H1 (cell line): ENCODE data around the gene DENND10. TPM values are rescaled to one million over a fixed set of nuclear protein-coding genes. Genes with fewer than 3 reads are reported as not detected.
"Not testable (repeated sequence)": the region's sequence is repeated elsewhere in the genome, so short reads cannot be mapped to it uniquely, and the experiment has no call there.

Experiments
- CTCF ChIA-PET: fragments of 300-600 bp; sonication (Branson Sonifier 250); formaldehyde crosslinking; loops from one replicate; lab custom pipeline; 2021; ENCODE audit not compliant: partially characterized antibody; lab: Charles Lee
- POLR2A ChIA-PET: fragments of 300-600 bp; sonication (Branson Sonifier 250); formaldehyde crosslinking; loops from one replicate; lab custom pipeline; 2021; ENCODE audit warnings: inconsistent platforms; ENCODE audit not compliant: partially characterized antibody; lab: Charles Lee
- DNase-seq, 2 experiments: peaks; one replicate each; pipeline versions ENCODE4 v3.0.0 to v3.0.0-alpha.2; 2010 to 2022; ENCODE audit warnings: low spot score in 2 of 2, low read depth in 1 of 2, mixed read lengths in 1 of 2
- FAIRE-seq: peaks from 2 replicates; lab custom pipeline; 2011; peaks lifted over from hg19 to GRCh38; lab: Jason Lieb, UNC
- H2AFZ ChIP-seq: 2 replicates; pipeline ENCODE4 v1.8.1; 2012; ENCODE audit warnings: low read length, inconsistent platforms
- H2AK5ac ChIP-seq: 2 replicates; pipeline ENCODE4 v1.6.1; 2013; ENCODE audit warnings: low read depth, low read length
- H2BK120ac ChIP-seq: replicated peaks from 2 replicates; pipeline ENCODE3; 2013; ENCODE audit warnings: low read depth, low read length, inconsistent platforms
- H2BK12ac ChIP-seq: 2 replicates; pipeline ENCODE4 v1.6.1; 2013; ENCODE audit warnings: low read depth, low read length
- H2BK15ac ChIP-seq: 2 replicates; pipeline ENCODE4 v1.6.1; 2013; ENCODE audit warnings: low read length
- H2BK20ac ChIP-seq: 2 replicates; pipeline ENCODE4 v1.6.1; 2013; ENCODE audit warnings: low read length
- H2BK5ac ChIP-seq: 2 replicates; pipeline ENCODE4 v1.6.1; 2013; ENCODE audit warnings: low read depth, low read length
- H3K14ac ChIP-seq: 2 replicates; pipeline ENCODE4 v1.6.1; 2013; ENCODE audit warnings: inconsistent platforms; ENCODE audit not compliant: insufficient read length
- H3K18ac ChIP-seq: 2 replicates; pipeline ENCODE4 v1.6.1; 2013; ENCODE audit warnings: low read length; ENCODE audit errors: extremely low read depth
- H3K23ac ChIP-seq: 2 replicates; pipeline ENCODE4 v1.6.1; 2013; ENCODE audit warnings: inconsistent platforms; ENCODE audit not compliant: insufficient read length
- H3K23me2 ChIP-seq: 2 replicates; pipeline ENCODE4 v1.6.1; 2013; ENCODE audit warnings: low read depth, low read length
- H3K27ac ChIP-seq: 2 replicates; pipeline ENCODE4 v1.6.1; 2011; ENCODE audit warnings: low read depth, low read length, inconsistent platforms
- H3K27me3 ChIP-seq, 4 experiments: replicated peaks in 1 of 4; 1 replicate in 1 of 4; 2 replicates in 3 of 4; pipeline versions ENCODE4 v1.6.1 to v1.8.1; 2011 to 2013; ENCODE audit warnings: low read length in 3 of 4, mild to moderate bottlenecking in 3 of 4, inconsistent platforms in 2 of 4, mixed read lengths in 2 of 4, moderate library complexity in 1 of 4; ENCODE audit not compliant: control insufficient read depth in 3 of 4, insufficient read depth in 3 of 4; ENCODE audit errors: extremely low read depth in 1 of 4
- H3K36me3 ChIP-seq, 4 experiments: 2 replicates each; pipeline versions ENCODE4 v1.6.1 to v1.8.1; 2011 to 2013; ENCODE audit warnings: mild to moderate bottlenecking in 4 of 4, low read length in 3 of 4, moderate library complexity in 2 of 4, control low read depth in 1 of 4, inconsistent platforms in 1 of 4; ENCODE audit not compliant: insufficient read depth in 4 of 4, control insufficient read depth in 2 of 4
- H3K4ac ChIP-seq: replicated peaks from 2 replicates; pipeline ENCODE3; 2013; ENCODE audit warnings: low read length, low read depth, mixed read lengths, inconsistent platforms; ENCODE audit not compliant: insufficient read length
- H3K4me1 ChIP-seq, 4 experiments: replicated peaks in 1 of 4; 1 replicate in 1 of 4; 2 replicates in 3 of 4; pipeline versions ENCODE4 v1.6.1 to v1.8.1; 2011 to 2013; ENCODE audit warnings: low read length in 3 of 4, inconsistent platforms in 2 of 4, mixed read lengths in 1 of 4; ENCODE audit not compliant: insufficient read depth in 4 of 4, control insufficient read depth in 3 of 4
- H3K4me2 ChIP-seq, 2 experiments: 2 replicates each; pipeline versions ENCODE4 v1.6.1 to v1.8.1; 2011 to 2013; ENCODE audit warnings: low read depth in 2 of 2, low read length in 2 of 2, control low read depth in 1 of 2, inconsistent platforms in 1 of 2, mild to moderate bottlenecking in 1 of 2; ENCODE audit not compliant: insufficient read depth in 1 of 2
- H3K4me3 ChIP-seq, 4 experiments: fragments of 200-600, 300-600 bp in 1 of 4; sonication (generic), shearing (Covaris generic), sonication (Bioruptor Twin) in 1 of 4; 2 replicates each; pipeline versions ENCODE4 v1.5.1 to v1.8.1; 2011 to 2016; ENCODE audit warnings: low read length in 4 of 4, low read depth in 3 of 4, control low read depth in 2 of 4, inconsistent platforms in 2 of 4, mild to moderate bottlenecking in 2 of 4, mixed read lengths in 1 of 4, moderate library complexity in 1 of 4; ENCODE audit not compliant: insufficient read depth in 2 of 4; ENCODE audit errors: extremely low read depth in 1 of 4
- H3K56ac ChIP-seq: replicated peaks from 2 replicates; pipeline ENCODE3; 2013; ENCODE audit warnings: low read depth, mild to moderate bottlenecking, mixed read lengths, low read length, inconsistent platforms; ENCODE audit not compliant: insufficient read length
- H3K79me1 ChIP-seq: 2 replicates; pipeline ENCODE4 v1.6.1; 2013; ENCODE audit warnings: low read depth, low read length, control low read depth
- H3K79me2 ChIP-seq, 2 experiments: 2 replicates each; pipeline versions ENCODE4 v1.6.1 to v1.8.1; 2012 to 2013; ENCODE audit warnings: low read length in 2 of 2, mild to moderate bottlenecking in 2 of 2, inconsistent platforms in 1 of 2; ENCODE audit not compliant: insufficient read depth in 2 of 2, control insufficient read depth in 1 of 2
- H3K9ac ChIP-seq, 4 experiments: replicated peaks in 1 of 4; 1 replicate in 1 of 4; 2 replicates in 3 of 4; pipeline versions ENCODE4 v1.6.1 to v1.8.1; 2011 to 2013; ENCODE audit warnings: low read depth in 3 of 4, low read length in 3 of 4, control low read depth in 2 of 4, mild to moderate bottlenecking in 2 of 4, moderate library complexity in 2 of 4, inconsistent platforms in 1 of 4; ENCODE audit errors: extremely low read depth in 1 of 4
- H3K9me3 ChIP-seq, 2 experiments: 2 replicates each; pipeline versions ENCODE4 v1.6.1 to v1.8.1; 2012 to 2013; ENCODE audit warnings: mild to moderate bottlenecking in 2 of 2, moderate library complexity in 2 of 2, control low read depth in 1 of 2, inconsistent platforms in 1 of 2, low read depth in 1 of 2, low read length in 1 of 2, mixed read lengths in 1 of 2; ENCODE audit not compliant: insufficient read depth in 2 of 2
- H4K20me1 ChIP-seq, 2 experiments: replicated peaks in 1 of 2; 2 replicates each; pipeline versions ENCODE3 to v1.8.1; 2011 to 2013; ENCODE audit warnings: inconsistent platforms in 2 of 2, low read length in 2 of 2, mild to moderate bottlenecking in 1 of 2; ENCODE audit not compliant: insufficient read depth in 2 of 2, control insufficient read depth in 1 of 2
- H4K5ac ChIP-seq: 2 replicates; pipeline ENCODE4 v1.6.1; 2013; ENCODE audit warnings: low read length, low read depth, mixed read lengths, inconsistent platforms; ENCODE audit not compliant: insufficient read length
- H4K8ac ChIP-seq: 2 replicates; pipeline ENCODE4 v1.8.0; 2013; ENCODE audit warnings: mild to moderate bottlenecking, moderate library complexity, low read length, inconsistent platforms; ENCODE audit not compliant: insufficient read depth; ENCODE audit errors: extremely low read depth
- H4K91ac ChIP-seq: replicated peaks from 2 replicates; pipeline ENCODE3; 2013; ENCODE audit warnings: low read length, mixed read lengths, inconsistent platforms; ENCODE audit not compliant: insufficient read length
- CHD2 ChIP-seq: IDR thresholded peaks from 2 replicates; pipeline ENCODE4 v1.6.1; 2012; ENCODE audit warnings: low read length, improper control_type of control experiment
- EP300 ChIP-seq, 2 experiments: IDR thresholded peaks; 1 replicate in 1 of 2; 2 replicates in 1 of 2; pipeline ENCODE4 v1.6.1; 2011 to 2012; ENCODE audit warnings: low read depth in 2 of 2, low read length in 2 of 2, mild to moderate bottlenecking in 2 of 2, borderline replicate concordance in 1 of 2, inconsistent platforms in 1 of 2, moderate library complexity in 1 of 2
- RFX5 ChIP-seq: IDR thresholded peaks from 2 replicates; pipeline ENCODE4 v1.6.1; 2011; ENCODE audit warnings: low read depth, low read length, improper control_type of control experiment, borderline replicate concordance
- RNF2 ChIP-seq: fragments of 200-900, 300-1000 bp; sonication (generic); IDR thresholded peaks from 2 replicates; pipeline ENCODE4 v1.7.1; 2016; ENCODE audit warnings: borderline replicate concordance, low read depth, mild to moderate bottlenecking, antibody characterized with exemption, low read length; ENCODE audit not compliant: poor library complexity, severe bottlenecking; ENCODE audit errors: missing control alignments
- SIX5 ChIP-seq: IDR thresholded peaks from 2 replicates; pipeline ENCODE4 v1.6.1; 2011; ENCODE audit warnings: mild to moderate bottlenecking, low read depth, low read length
- WGBS, 2 experiments: shearing (Covaris generic) in 1 of 2; methylation state at CpG; one replicate each; pipeline versions ENCODE4 v1.1.6 to v1.1.7; 2013 to 2015; ENCODE audit warnings: low lambda C conversion rate in 2 of 2, mixed read lengths in 2 of 2, inconsistent platforms in 1 of 2, low coverage in 1 of 2, missing lambda C conversion rate in 1 of 2; ENCODE audit not compliant: insufficient replicate concordance in 2 of 2, insufficient coverage in 1 of 2, insufficient read length in 1 of 2; ENCODE audit errors: extremely low coverage in 1 of 2, missing lambda C conversion rate in 1 of 2; 5-methylcytosine and 5-hydroxymethylcytosine counted together
- polyA plus RNA-seq, 7 experiments: library from polyadenylated mRNA; depleted of rRNA in 3 of 7; stranded (reverse) in 5 of 7; unstranded in 2 of 7; fragments of >200 nt in 5 of 7; fragments of 200-250 nt in 2 of 7; gene quantifications; 1 replicate in 5 of 7; 2 replicates in 1 of 7; 4 replicates in 1 of 7; pipeline versions ENCODE4 v1.2.1 to v1.2.3, GENCODE V29; 2011 to 2013; ENCODE audit warnings: missing spikeins in 2 of 7, mixed read lengths in 2 of 7
- total RNA-seq: library from RNA; stranded (reverse); fragmentation: NEBNext Ultra II Directional; extraction: Animal tissue kit (Norgen Biotek cat#: 25700); gene quantifications from 2 replicates; pipeline ENCODE4 v1.2.1, GENCODE V29; 2021

Gene DENND10
- total and polyA plus RNA-seq, 2 of the 8 experiments (the other 6 are each of a cell fraction or from before 2014, with no cell fraction given) = 49.3 to 64.4 TPM

- no peak for TF ChIP-seq RNF2
- no peak for TF ChIP-seq CHD2
- no peak for TF ChIP-seq EP300 (IDR thresholded peaks at IDR 0.05; ENCODE audit: borderline replicate concordance in 1 of 2, low read depth in 2 of 2, low read length in 2 of 2)
- TF ChIP-seq RFX5 = no peak
- TF ChIP-seq SIX5 = no peak
These were observed 1.2 kb downstream of the DENND10 start (continued) for GRCh38 chr10:119105155-119105554.

- not testable (repeated sequence) for H2BK12ac ChIP-seq, H2BK5ac ChIP-seq, H3K18ac ChIP-seq, H3K4me1 ChIP-seq, H3K4me3 ChIP-seq, H3K9ac ChIP-seq, H2AFZ ChIP-seq, H3K23me2 ChIP-seq, FAIRE-seq, H4K91ac ChIP-seq, H3K56ac ChIP-seq, H4K5ac ChIP-seq, H2BK120ac ChIP-seq, H3K79me1 ChIP-seq, H4K20me1 ChIP-seq, H2AK5ac ChIP-seq, H3K14ac ChIP-seq, H3K9me3 ChIP-seq, H4K8ac ChIP-seq, H3K23ac ChIP-seq, H2BK20ac ChIP-seq, H3K27me3 ChIP-seq, DNase-seq, H3K4me2 ChIP-seq, H3K27ac ChIP-seq, H2BK15ac ChIP-seq, H3K4ac ChIP-seq
- Histone ChIP-seq H3K36me3 (peaks cover 3 to 30% (median 9%) of the 10 kb centered on the region in 4 experiments; a peak in 6 of 8 replicates), H3K79me2 (peaks cover 0 to 14% of the 10 kb centered on the region in 2 experiments; a peak in 2 of 4 replicates)
- ChIA-PET CTCF (interaction anchor here (0.9 kb wide), 1 partner anchor 1485 kb away, joined by 4 read pairs; no protein-coding TSS in a partner anchor), POLR2A (interaction anchor here (0.9 to 1.5 kb wide), 3 partner anchors 8 to 65 kb away, joined by 3 to 8 read pairs (median 3); no protein-coding TSS in a partner anchor)
- WGBS, 2 experiments = 95% methylated on average over 7 of the region's 7 CpGs; no CpG with 5 or more reads in 1 of the 2 experiments
These were observed 2.0 kb downstream of the DENND10 start for GRCh38 chr10:119105899-119106298.
